RWPE2 (cell line): ENCODE measurements around the gene CTTN.

Source experiments
- ATAC-seq: fragments of 200-7000 bp; cut with Tn5 transposase; 3 replicates; pipeline ENCODE4 v1.9.1; 2021; ENCODE audit warnings: low read depth
- DNase-seq: peaks from one replicate; pipeline ENCODE4 v3.0.0-alpha.2; 2020; ENCODE audit warnings: low spot score
- H3K27ac ChIP-seq: fragments of 450-650 bp; 2 replicates; pipeline ENCODE4 v1.5.1; 2017; ENCODE audit warnings: mild to moderate bottlenecking; ENCODE audit not compliant: poor library complexity, severe bottlenecking
- H3K27me3 ChIP-seq: fragments of 250-450 bp; sonication (Bioruptor Pico); 2 replicates; pipeline ENCODE4 v1.5.1; 2021; ENCODE audit warnings: mild to moderate bottlenecking, moderate library complexity; ENCODE audit not compliant: insufficient read depth, poor library complexity, severe bottlenecking
- H3K36me3 ChIP-seq: fragments of 250-450 bp; sonication (Bioruptor Pico); 2 replicates; pipeline ENCODE4 v1.5.1; 2020; ENCODE audit warnings: low read depth, mild to moderate bottlenecking, moderate library complexity
- H3K4me1 ChIP-seq: fragments of 250-450 bp; sonication (Bioruptor Pico); 2 replicates; pipeline ENCODE4 v1.5.1; 2021; ENCODE audit warnings: mild to moderate bottlenecking, moderate library complexity; ENCODE audit not compliant: insufficient read depth, poor library complexity, severe bottlenecking
- H3K4me3 ChIP-seq: fragments of 250-450 bp; sonication (Bioruptor Pico); 2 replicates; pipeline ENCODE4 v1.5.1; 2021; ENCODE audit warnings: mild to moderate bottlenecking, moderate library complexity; ENCODE audit not compliant: severe bottlenecking
- H3K9me3 ChIP-seq: fragments of 250-450 bp; sonication (Bioruptor Pico); 2 replicates; pipeline ENCODE4 v1.5.1; 2021; ENCODE audit warnings: mild to moderate bottlenecking, moderate library complexity; ENCODE audit not compliant: severe bottlenecking
- TF ChIP-seq, protein P1 (sequence below): fragments of 450-650 bp; IDR thresholded peaks from one replicate; pipeline ENCODE4 v1.5.1; 2017; ENCODE audit warnings: mild to moderate bottlenecking, moderate library complexity; ENCODE audit not compliant: poor library complexity, severe bottlenecking

Gene CTTN

DNA sequence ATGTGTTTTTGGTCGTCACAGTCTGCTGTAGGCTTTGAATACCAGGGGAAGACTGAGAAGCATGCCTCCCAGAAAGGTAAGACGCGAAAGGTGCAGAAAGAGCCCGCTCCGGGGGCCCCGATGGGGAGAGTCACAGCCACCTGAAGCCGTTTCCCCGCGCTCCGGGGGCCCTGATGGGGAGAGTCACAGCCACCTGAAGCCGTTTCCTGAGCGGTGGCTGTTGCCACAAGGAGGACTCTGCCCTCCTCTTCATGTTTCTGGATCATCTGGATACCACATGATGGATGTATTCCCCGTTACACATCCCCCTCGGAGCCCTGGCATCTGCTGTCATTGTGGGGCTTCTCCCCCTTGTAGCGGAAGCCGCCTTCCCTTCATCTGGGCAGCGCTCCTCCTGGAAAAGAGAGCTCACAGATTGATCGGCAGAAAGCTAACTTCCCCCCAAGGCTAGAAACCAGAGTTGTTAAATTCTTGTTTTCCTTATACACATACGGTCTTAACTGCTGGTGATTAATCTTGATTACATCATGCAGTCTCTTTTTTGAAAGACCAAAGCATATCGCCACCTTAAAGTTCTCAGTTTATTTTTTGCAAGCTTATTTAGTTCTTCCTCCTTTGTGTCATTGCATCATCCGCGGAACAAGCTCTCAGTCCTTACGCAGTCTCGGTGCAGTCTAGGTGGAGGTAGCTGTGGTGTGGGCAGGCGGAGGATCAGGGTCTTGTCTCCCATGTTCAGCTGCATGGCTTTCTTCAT is 17.5 kb downstream of the CTTN start:
- peaks cover 90% of the 10 kb centered on the region for H3K36me3 ChIP-seq
- ATAC-seq (no peak), DNase-seq (no peak)
- TF ChIP-seq, protein P1, sequence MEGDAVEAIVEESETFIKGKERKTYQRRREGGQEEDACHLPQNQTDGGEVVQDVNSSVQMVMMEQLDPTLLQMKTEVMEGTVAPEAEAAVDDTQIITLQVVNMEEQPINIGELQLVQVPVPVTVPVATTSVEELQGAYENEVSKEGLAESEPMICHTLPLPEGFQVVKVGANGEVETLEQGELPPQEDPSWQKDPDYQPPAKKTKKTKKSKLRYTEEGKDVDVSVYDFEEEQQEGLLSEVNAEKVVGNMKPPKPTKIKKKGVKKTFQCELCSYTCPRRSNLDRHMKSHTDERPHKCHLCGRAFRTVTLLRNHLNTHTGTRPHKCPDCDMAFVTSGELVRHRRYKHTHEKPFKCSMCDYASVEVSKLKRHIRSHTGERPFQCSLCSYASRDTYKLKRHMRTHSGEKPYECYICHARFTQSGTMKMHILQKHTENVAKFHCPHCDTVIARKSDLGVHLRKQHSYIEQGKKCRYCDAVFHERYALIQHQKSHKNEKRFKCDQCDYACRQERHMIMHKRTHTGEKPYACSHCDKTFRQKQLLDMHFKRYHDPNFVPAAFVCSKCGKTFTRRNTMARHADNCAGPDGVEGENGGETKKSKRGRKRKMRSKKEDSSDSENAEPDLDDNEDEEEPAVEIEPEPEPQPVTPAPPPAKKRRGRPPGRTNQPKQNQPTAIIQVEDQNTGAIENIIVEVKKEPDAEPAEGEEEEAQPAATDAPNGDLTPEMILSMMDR: no peak
- H3K27ac ChIP-seq: no peak overlapping the region
- H3K9me3 ChIP-seq: no peaks in the 10 kb centered on the region
- no peaks in the 10 kb centered on the region for H3K27me3 ChIP-seq
- H3K4me3 ChIP-seq: no peak overlapping the region
- H3K4me1 ChIP-seq: no peaks in the 10 kb centered on the region

DNA sequence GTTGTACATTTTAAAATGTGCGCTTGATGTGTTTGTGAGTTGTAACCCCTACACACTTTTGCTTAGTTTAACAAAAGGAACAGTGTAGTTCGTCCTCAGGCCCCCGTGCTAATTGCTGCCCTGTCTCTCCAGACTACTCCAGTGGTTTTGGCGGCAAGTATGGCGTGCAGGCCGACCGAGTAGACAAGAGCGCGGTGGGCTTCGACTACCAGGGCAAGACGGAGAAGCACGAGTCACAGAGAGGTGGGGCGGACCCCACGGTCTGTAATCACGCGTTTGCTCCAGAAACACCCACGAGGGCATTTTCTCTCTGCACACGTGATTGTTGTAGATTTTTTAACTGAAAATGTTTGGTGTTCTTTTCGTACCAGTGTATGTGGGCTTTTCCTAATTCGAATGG is 18.6 kb downstream of the CTTN start:
- TF ChIP-seq, protein P1: no peak
- H3K36me3 ChIP-seq: peaks cover 94% of the 10 kb centered on the region
- no peaks in the 10 kb centered on the region for H3K9me3 ChIP-seq
- no peaks in the 10 kb centered on the region for H3K27me3 ChIP-seq
- DNase-seq: no peak
- no peak for ATAC-seq
- H3K27ac ChIP-seq: no peak overlapping the region
- H3K4me1 ChIP-seq: no peaks in the 10 kb centered on the region
- no peak overlapping the region for H3K4me3 ChIP-seq

DNA sequence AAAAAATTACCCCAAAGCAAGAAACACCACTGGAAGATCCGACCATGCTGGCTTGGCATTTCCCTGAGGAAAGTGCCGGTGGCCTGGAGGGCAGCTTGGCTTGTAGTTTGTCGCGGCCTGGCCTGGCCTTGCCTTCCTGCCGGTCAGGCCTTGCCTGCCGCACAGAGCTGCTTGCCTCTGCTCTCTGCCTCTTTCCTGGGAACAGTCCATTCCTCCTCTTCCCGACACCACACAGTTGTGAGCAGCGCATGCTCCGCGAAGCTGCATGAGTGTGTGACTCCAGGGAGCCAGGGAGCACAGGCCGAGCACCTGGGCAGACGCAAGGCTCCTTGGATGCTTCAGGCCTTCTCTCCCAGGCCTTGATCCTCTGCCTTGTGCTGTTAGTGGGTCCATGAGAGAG is 19.8 kb downstream of the CTTN start:
- no peak overlapping the region for H3K4me3 ChIP-seq
- no peak for DNase-seq
- H3K27ac ChIP-seq: no peak overlapping the region
- H3K4me1 ChIP-seq: no peaks in the 10 kb centered on the region
- no peaks in the 10 kb centered on the region for H3K27me3 ChIP-seq
- no peak for ATAC-seq
- no peaks in the 10 kb centered on the region for H3K9me3 ChIP-seq
- H3K36me3 ChIP-seq: peaks cover 94% of the 10 kb centered on the region
- TF ChIP-seq, protein P1: no peak

DNA sequence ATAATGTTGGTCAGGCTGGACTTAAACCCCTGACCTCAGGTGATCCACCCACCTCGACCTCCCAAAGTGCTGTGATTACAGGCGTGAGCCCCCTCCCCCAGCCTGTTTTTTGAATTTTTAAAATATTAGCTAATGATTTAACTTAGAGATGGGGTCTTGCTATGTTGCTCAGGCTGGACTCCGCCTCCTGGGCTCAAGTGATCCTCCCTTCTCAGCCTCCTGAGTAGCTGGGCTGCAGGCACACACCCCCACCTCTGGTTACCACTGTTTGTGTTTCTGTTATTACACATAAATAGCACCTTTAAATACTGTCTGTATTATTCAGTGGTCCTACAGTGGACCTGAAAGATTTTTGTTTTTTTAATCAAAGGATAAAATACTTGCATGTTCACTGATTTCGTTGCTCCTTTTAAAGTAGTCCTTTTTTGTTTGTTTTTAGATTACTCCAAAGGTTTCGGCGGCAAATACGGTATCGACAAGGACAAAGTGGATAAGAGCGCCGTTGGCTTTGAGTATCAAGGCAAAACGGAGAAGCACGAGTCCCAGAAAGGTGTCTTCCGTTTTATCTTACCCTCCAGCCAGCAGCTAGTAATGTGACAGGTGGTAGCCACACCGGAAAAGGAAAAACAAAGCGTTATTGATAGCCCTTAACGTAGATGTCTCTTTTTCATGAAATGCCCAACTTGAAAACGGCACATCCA is 21.1 kb downstream of the CTTN start:
- H3K9me3 ChIP-seq: no peaks in the 10 kb centered on the region
- H3K4me3 ChIP-seq: no peak overlapping the region
- ATAC-seq: no peak
- TF ChIP-seq, protein P1: no peak
- no peaks in the 10 kb centered on the region for H3K27me3 ChIP-seq
- no peak overlapping the region for H3K27ac ChIP-seq
- peaks cover 97% of the 10 kb centered on the region for H3K36me3 ChIP-seq
- H3K4me1 ChIP-seq: no peaks in the 10 kb centered on the region
- no peak for DNase-seq

DNA sequence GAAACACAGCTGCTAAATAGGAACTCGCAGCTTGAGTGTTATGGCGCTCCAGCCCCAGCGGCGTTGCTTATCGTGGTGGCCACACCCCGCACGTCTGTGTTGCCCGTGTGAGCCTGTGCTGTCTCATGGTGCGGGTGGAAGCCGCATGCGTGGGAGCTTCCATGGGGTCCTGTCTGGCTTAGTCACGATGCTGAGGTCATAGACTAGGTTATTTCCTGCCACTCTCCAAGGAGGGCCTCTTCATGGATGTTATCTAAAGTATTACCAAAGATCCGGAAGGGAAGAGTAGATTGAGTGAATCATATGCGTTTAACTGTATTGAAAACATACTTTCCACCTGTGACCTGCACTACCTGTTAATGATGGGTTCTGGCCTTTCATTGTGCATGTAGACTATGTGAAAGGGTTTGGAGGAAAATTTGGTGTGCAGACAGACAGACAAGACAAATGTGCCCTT is 21.7 kb downstream of the CTTN start:
- H3K36me3 ChIP-seq: peaks cover 97% of the 10 kb centered on the region

More for the DNA sequence above, 21.7 kb downstream of the CTTN start:
- DNase-seq: no peak
- Histone ChIP-seq H3K27me3 (no peaks in the 10 kb centered on the region), H3K27ac (no peak overlapping the region), H3K4me1 (no peaks in the 10 kb centered on the region), H3K9me3 (no peaks in the 10 kb centered on the region), H3K4me3 (no peak overlapping the region)
- ATAC-seq: no peak
- TF ChIP-seq, protein P1: no peak
